Neural crest cell (in vitro differentiated cells): Measurements from ENCODE around the gene KRT33B. TPM values are rescaled to one million over a fixed set of nuclear protein-coding genes. Genes with fewer than 3 reads are reported as not detected.

Experiments
- DNase-seq: peaks from one replicate; pipeline ENCODE4 v3.0.0; 2021; ENCODE audit warnings: low read depth, mixed read lengths, low spot score
- H3K27ac Mint-ChIP-seq: one replicate; pipeline ENCODE4 v1.8.0; 2021; ENCODE audit warnings: mild to moderate bottlenecking, mixed read lengths; ENCODE audit not compliant: unreplicated experiment
- H3K27me3 Mint-ChIP-seq: 2 replicates; pipeline ENCODE4 v1.8.0; 2021; ENCODE audit warnings: low read depth, mild to moderate bottlenecking, mixed read lengths
- H3K36me3 Mint-ChIP-seq: 2 replicates; pipeline ENCODE4 v1.8.0; 2021; ENCODE audit warnings: low read depth, mild to moderate bottlenecking, mixed read lengths
- H3K4me1 Mint-ChIP-seq: 2 replicates; pipeline ENCODE4 v1.8.0; 2021; ENCODE audit warnings: mixed read lengths
- H3K4me3 Mint-ChIP-seq: one replicate; pipeline ENCODE4 v1.8.0; 2021; ENCODE audit warnings: mild to moderate bottlenecking, mixed read lengths
- H3K9me3 Mint-ChIP-seq: 2 replicates; pipeline ENCODE4 v1.8.0; 2021; ENCODE audit warnings: mixed read lengths
- total RNA-seq: library from RNA; stranded (reverse); gene quantifications from 2 replicates; pipeline ENCODE4 v1.2.1, GENCODE V29; 2021
- TF ChIP-seq, protein P1 (sequence below): fragments of 200-600 bp; sonication (generic); conservative IDR thresholded peaks from 2 replicates; pipeline ENCODE4 v1.5.0; 2021; ENCODE audit warnings: antibody characterized with exemption, mild to moderate bottlenecking

KRT33B gene
- total RNA-seq, 1 donor from 2014 or later: not detected

DNA sequence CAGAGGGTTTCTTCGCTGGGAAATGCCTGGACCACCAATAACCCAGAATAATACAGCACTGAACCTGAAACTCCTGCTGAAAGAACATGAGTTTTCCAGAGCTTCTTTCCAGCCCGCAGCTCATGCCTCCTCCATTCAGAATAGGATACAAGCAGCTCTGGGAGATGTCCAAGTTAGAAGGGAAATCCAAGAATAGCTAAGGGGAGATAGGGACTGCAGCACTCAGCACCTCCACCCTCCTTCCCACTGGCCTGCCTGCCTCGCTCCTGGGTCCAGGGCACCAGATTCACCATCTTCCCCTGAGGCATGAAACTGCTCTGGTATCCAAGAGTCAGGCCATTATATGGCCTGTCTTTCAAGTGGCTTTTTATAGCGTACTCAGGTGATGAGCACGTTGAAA is 23.7 kb upstream of the KRT33B start:
- H3K27me3 Mint-ChIP-seq: no peaks in the 10 kb centered on the region
- H3K4me3 Mint-ChIP-seq: no peak overlapping the region
- no peak for DNase-seq
- peaks cover 13% of the 10 kb centered on the region for H3K4me1 Mint-ChIP-seq
- H3K27ac Mint-ChIP-seq: no peak overlapping the region
- no peaks in the 10 kb centered on the region for H3K36me3 Mint-ChIP-seq
- H3K9me3 Mint-ChIP-seq: peaks cover 3% of the 10 kb centered on the region
- TF ChIP-seq, protein P1, sequence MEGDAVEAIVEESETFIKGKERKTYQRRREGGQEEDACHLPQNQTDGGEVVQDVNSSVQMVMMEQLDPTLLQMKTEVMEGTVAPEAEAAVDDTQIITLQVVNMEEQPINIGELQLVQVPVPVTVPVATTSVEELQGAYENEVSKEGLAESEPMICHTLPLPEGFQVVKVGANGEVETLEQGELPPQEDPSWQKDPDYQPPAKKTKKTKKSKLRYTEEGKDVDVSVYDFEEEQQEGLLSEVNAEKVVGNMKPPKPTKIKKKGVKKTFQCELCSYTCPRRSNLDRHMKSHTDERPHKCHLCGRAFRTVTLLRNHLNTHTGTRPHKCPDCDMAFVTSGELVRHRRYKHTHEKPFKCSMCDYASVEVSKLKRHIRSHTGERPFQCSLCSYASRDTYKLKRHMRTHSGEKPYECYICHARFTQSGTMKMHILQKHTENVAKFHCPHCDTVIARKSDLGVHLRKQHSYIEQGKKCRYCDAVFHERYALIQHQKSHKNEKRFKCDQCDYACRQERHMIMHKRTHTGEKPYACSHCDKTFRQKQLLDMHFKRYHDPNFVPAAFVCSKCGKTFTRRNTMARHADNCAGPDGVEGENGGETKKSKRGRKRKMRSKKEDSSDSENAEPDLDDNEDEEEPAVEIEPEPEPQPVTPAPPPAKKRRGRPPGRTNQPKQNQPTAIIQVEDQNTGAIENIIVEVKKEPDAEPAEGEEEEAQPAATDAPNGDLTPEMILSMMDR: no peak

DNA sequence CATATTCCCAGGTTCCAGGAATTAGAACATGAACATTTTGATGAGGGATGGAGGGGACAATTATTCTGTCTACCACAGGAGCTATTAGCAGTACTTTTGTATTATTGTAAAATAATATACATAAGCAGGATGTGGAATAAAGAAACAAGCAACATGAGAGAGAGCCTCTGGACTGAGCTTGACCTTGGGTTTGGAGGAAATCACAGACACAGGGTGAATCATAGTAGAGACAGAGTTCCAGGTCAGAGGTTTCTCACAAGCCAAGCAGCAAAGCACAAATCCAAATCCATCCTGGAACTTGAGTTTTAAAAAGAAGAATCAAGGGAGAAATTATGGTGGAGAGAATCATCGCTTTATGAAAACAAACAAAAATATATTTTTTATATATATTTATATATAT is 22.7 kb upstream of the KRT33B start:
- Mint-ChIP-seq H3K27ac (no peak overlapping the region), H3K4me3 (no peak overlapping the region), H3K27me3 (no peaks in the 10 kb centered on the region), H3K4me1 (peaks cover 13% of the 10 kb centered on the region), H3K36me3 (peaks cover 1% of the 10 kb centered on the region), H3K9me3 (peaks cover 4% of the 10 kb centered on the region)
- DNase-seq: no peak
- TF ChIP-seq, protein P1: no peak

DNA sequence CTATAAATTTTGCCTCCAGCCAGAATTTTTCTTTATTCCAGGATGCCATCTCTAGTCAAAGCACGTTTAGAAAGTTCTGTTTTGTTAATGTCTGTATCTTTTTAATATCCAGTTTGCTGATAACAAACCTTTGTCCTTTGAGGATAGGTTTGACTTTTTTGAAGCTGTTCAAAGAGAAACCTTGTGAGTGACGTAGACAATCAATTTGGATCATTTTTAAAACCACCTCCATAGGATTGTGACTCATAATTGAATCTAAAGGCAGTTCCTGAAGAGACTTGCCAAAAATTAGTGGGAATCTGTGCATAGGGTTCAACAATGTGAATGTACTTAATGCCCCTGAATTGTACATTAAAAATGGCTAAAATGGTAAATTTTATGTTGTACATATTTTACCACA is 21.9 kb upstream of the KRT33B start:
- TF ChIP-seq, protein P1: no peak
- Mint-ChIP-seq H3K36me3 (peaks cover 5% of the 10 kb centered on the region), H3K9me3 (peaks cover 4% of the 10 kb centered on the region), H3K27ac (no peak overlapping the region), H3K4me3 (no peak overlapping the region), H3K27me3 (no peaks in the 10 kb centered on the region), H3K4me1 (peaks cover 13% of the 10 kb centered on the region)
- no peak for DNase-seq

DNA sequence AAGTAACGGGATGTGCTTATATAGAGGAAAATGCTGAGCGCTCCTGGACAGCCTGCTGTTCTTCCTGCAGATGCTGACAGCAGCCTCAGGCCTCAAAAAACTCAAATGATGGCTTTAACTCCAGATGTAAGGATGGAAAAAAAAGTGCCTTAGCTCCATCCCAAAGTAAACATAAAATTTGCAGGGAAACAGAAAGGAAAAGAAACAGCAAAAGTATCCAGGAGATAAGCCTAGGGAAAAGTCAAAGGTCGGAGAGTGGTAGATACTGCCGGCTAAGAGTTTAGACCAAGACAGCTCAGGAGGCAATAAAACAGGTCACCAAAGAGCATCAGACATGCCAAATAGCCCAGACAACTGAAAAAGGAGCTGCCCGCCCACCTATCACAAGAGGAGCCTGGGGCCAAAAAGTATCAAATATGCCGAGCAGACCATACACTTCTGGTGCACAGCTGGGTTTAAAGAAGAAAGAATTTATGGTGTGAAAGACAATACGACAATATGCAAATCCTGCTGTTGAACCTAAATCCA is 20.9 kb upstream of the KRT33B start:
- DNase-seq: no peak
- peaks cover 4% of the 10 kb centered on the region for H3K9me3 Mint-ChIP-seq
- peaks cover 13% of the 10 kb centered on the region for H3K4me1 Mint-ChIP-seq
- H3K27ac Mint-ChIP-seq: no peak overlapping the region
- no peak overlapping the region for H3K4me3 Mint-ChIP-seq
- H3K27me3 Mint-ChIP-seq: no peaks in the 10 kb centered on the region
- H3K36me3 Mint-ChIP-seq: peaks cover 6% of the 10 kb centered on the region
- TF ChIP-seq, protein P1: no peak

DNA sequence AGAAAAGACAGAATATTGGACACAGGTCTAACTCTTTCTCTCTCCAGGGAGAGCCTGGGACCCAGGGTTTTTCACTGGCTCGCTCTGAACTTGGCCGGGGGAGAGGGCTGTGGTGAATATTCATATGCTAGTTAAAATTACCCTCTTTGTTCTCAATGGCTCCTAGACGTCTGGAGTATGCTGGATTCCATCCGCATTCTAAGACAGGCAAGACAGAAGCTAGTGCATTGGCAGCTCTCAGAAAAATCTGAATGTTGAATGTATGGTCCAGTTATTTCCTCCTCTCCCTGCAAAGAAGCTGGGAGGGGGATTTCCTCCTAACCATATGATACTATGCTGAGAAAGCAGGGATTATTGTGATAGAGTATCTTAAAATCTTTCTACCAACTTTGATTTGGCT is 18.1 kb upstream of the KRT33B start:
- no peak overlapping the region for H3K4me3 Mint-ChIP-seq
- H3K9me3 Mint-ChIP-seq: peaks cover 4% of the 10 kb centered on the region
- H3K27me3 Mint-ChIP-seq: no peaks in the 10 kb centered on the region
- no peak for DNase-seq
- peaks cover 13% of the 10 kb centered on the region for H3K4me1 Mint-ChIP-seq
- H3K27ac Mint-ChIP-seq: no peak overlapping the region
- H3K36me3 Mint-ChIP-seq: peaks cover 6% of the 10 kb centered on the region
- TF ChIP-seq, protein P1: no peak
